CD8-positive, alpha-beta memory T cell (primary cell): ENCODE results near the gene AP5M1. TPM values are rescaled to one million over a fixed set of nuclear protein-coding genes. Genes with fewer than 3 reads are reported as not detected.
"Not testable (repeated sequence)": the region's sequence is repeated elsewhere in the genome, so short reads cannot be mapped to it uniquely, and the experiment has no call there.

ENCODE experiments used
- CTCF ChIA-PET: fragments of 350-600 bp; sonication (Branson Sonifier 250); formaldehyde crosslinking; loops from one replicate; lab custom pipeline; 2021; ENCODE audit warnings: antibody characterized with exemption; lab: Charles Lee
- POLR2A ChIA-PET: fragments of 350-600 bp; sonication (Branson Sonifier 250); formaldehyde crosslinking; loops from one replicate; lab custom pipeline; 2021; ENCODE audit warnings: antibody characterized with exemption; lab: Charles Lee
- DNase-seq, 5 donors: peaks; one replicate each; pipeline versions ENCODE4 v3.0.0 to v3.0.0-alpha.2; 2020 to 2022; ENCODE audit warnings: mixed read lengths in 1 of 5
- H3K27ac ChIP-seq: one replicate; pipeline ENCODE4 v1.7.0; 2013; ENCODE audit warnings: low read depth, mild to moderate bottlenecking, low read length, moderate library complexity
- H3K27me3 ChIP-seq: 2 replicates; pipeline ENCODE4 v1.7.0; 2013; ENCODE audit warnings: low read length, mild to moderate bottlenecking; ENCODE audit not compliant: insufficient read depth, poor library complexity, severe bottlenecking
- H3K36me3 ChIP-seq: 2 replicates; pipeline ENCODE4 v1.7.0; 2013; ENCODE audit warnings: mild to moderate bottlenecking, low read length, moderate library complexity; ENCODE audit not compliant: insufficient read depth
- H3K4me1 ChIP-seq: 2 replicates; pipeline ENCODE4 v1.7.0; 2013; ENCODE audit warnings: mild to moderate bottlenecking, low read length, moderate library complexity; ENCODE audit not compliant: insufficient read depth
- H3K4me3 ChIP-seq: 2 replicates; pipeline ENCODE4 v1.7.0; 2013; ENCODE audit warnings: mild to moderate bottlenecking, low read length
- H3K9me3 ChIP-seq: 2 replicates; pipeline ENCODE4 v1.7.0; 2013; ENCODE audit warnings: mild to moderate bottlenecking, low read length
- H3K27ac Mint-ChIP-seq, 8 donors: one replicate each; pipeline ENCODE4 v1.8.0; 2020 to 2021; ENCODE audit warnings: mixed read lengths in 8 of 8, mild to moderate bottlenecking in 6 of 8, inconsistent platforms in 3 of 8, moderate library complexity in 3 of 8
- H3K27me3 Mint-ChIP-seq, 2 donors: one replicate each; pipeline ENCODE4 v1.8.0; 2020 to 2021; ENCODE audit warnings: mixed read lengths in 2 of 2, mild to moderate bottlenecking in 1 of 2, moderate library complexity in 1 of 2
- H3K36me3 Mint-ChIP-seq, 3 donors: one replicate each; pipeline ENCODE4 v1.8.0; 2020 to 2021; ENCODE audit warnings: mixed read lengths in 3 of 3, inconsistent platforms in 1 of 3, mild to moderate bottlenecking in 1 of 3
- H3K4me1 Mint-ChIP-seq, 3 donors: one replicate each; pipeline ENCODE4 v1.8.0; 2020 to 2021; ENCODE audit warnings: mixed read lengths in 3 of 3, inconsistent platforms in 1 of 3, mild to moderate bottlenecking in 1 of 3
- H3K4me3 Mint-ChIP-seq, 7 donors: one replicate each; pipeline ENCODE4 v1.8.0; 2020 to 2021; ENCODE audit warnings: mixed read lengths in 7 of 7, mild to moderate bottlenecking in 6 of 7, moderate library complexity in 4 of 7, inconsistent platforms in 2 of 7
- H3K9me3 Mint-ChIP-seq, 5 donors: one replicate each; pipeline ENCODE4 v1.8.0; 2020 to 2022; ENCODE audit warnings: mixed read lengths in 5 of 5, mild to moderate bottlenecking in 3 of 5, moderate library complexity in 2 of 5, inconsistent platforms in 1 of 5
- polyA plus RNA-seq: library from polyadenylated mRNA; unstranded; fragments of 300-500 nt; fragmentation: Illumina TruSeq; gene quantifications from one replicate; pipeline ENCODE4 v1.2.3, GENCODE V29; 2021
- total RNA-seq, 2 experiments: library from RNA; stranded (reverse); gene quantifications; one replicate each; pipeline ENCODE4 v1.2.3, GENCODE V29; 2021

Gene AP5M1
- total and polyA plus RNA-seq, 3 experiments from 2014 or later, result 40.9 to 44.2 (median 42.4) TPM

GRCh38 chr14:57319636-57320192 lies 50.9 kb downstream of the AP5M1 start:
- no peak overlapping the region for H3K4me3 ChIP-seq
- H3K36me3 ChIP-seq, result no peaks in the 10 kb centered on the region
- no peaks in the 10 kb centered on the region for H3K4me1 ChIP-seq
- DNase-seq, result no peak
- Mint-ChIP-seq H3K36me3 (no peaks in the 10 kb centered on the region), H3K27ac (no peak overlapping the region), H3K9me3 (no peaks in the 10 kb centered on the region), H3K4me3 (no peak overlapping the region), H3K27me3 (peaks cover 0 to 25% of the 10 kb centered on the region in 2 donors), H3K4me1 (no peaks in the 10 kb centered on the region)
- H3K9me3 ChIP-seq, result no peaks in the 10 kb centered on the region
- no peaks in the 10 kb centered on the region for H3K27me3 ChIP-seq
- H3K27ac ChIP-seq, result no peak overlapping the region
- CTCF ChIA-PET, result interaction anchor here (0.7 to 1.4 kb wide), 3 partner anchors 45 to 829 kb away, joined by 3 read pairs; partner anchors contain the start of genes AP5M1 and EXOC5
- POLR2A ChIA-PET, result no interaction called here

GRCh38 chr14:57323721-57324120 lies 55.0 kb downstream of the AP5M1 start:
- H3K27ac ChIP-seq, result no peak overlapping the region
- no peak for DNase-seq
- CTCF ChIA-PET, result no interaction called here

DNA sequence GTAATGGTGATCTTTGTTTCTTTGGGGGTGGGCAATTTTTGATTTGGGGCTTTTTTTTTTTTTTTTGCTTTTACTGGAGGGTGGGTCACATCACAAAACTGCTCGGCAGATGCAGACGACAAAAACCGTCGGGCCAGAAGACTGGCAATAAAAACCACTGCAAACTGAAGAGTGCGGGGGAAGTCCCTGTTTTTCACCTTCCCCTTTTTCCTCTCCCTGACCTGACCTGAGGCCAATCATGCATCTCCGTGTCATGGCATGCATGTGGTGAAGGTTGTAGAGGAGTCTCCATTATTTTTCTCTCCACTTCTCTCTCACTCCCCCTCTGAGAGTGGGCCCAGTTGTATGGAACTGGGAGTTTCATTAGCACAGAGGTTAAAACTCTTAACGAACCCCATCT lies 57.5 kb downstream of the AP5M1 start:
- Mint-ChIP-seq H3K9me3 (peaks cover 0 to 2% (median under 1%) of the 10 kb centered on the region in 5 donors), H3K27me3 (peaks cover 3 to 14% of the 10 kb centered on the region in 2 donors), H3K4me3 (no peak overlapping the region), H3K4me1 (no peaks in the 10 kb centered on the region), H3K36me3 (no peaks in the 10 kb centered on the region), H3K27ac (no peak overlapping the region)
- H3K27me3 ChIP-seq, result no peaks in the 10 kb centered on the region
- POLR2A ChIA-PET, result no interaction called here
- no peak for DNase-seq
- no peaks in the 10 kb centered on the region for H3K36me3 ChIP-seq
- H3K27ac ChIP-seq, result no peak overlapping the region
- no peaks in the 10 kb centered on the region for H3K9me3 ChIP-seq
- H3K4me1 ChIP-seq, result no peaks in the 10 kb centered on the region
- CTCF ChIA-PET, result no interaction called here
- H3K4me3 ChIP-seq, result no peak overlapping the region

More at GRCh38 chr14:57323721-57324120, 55.0 kb downstream of the AP5M1 start:
- no peaks in the 10 kb centered on the region for H3K27me3 ChIP-seq
- H3K4me1 ChIP-seq, result no peaks in the 10 kb centered on the region
- H3K9me3 Mint-ChIP-seq, result no peaks in the 10 kb centered on the region
- no peak overlapping the region for H3K27ac Mint-ChIP-seq
- H3K27me3 Mint-ChIP-seq, result peaks cover 3 to 14% of the 10 kb centered on the region in 2 donors
- POLR2A ChIA-PET, result no interaction called here
- no peak overlapping the region for H3K4me3 ChIP-seq
- H3K36me3 ChIP-seq, result no peaks in the 10 kb centered on the region
- H3K9me3 ChIP-seq, result no peaks in the 10 kb centered on the region
- no peaks in the 10 kb centered on the region for H3K4me1 Mint-ChIP-seq
- H3K4me3 Mint-ChIP-seq, result no peak overlapping the region
- H3K36me3 Mint-ChIP-seq, result no peaks in the 10 kb centered on the region

GRCh38 chr14:57329833-57330232 lies 61.1 kb downstream of the AP5M1 start:
- Mint-ChIP-seq H3K27ac (no peak overlapping the region), H3K27me3 (peaks cover 0 to 3% of the 10 kb centered on the region in 2 donors), H3K9me3 (peaks cover 6 to 20% (median 7%) of the 10 kb centered on the region in 5 donors), H3K4me1 (no peaks in the 10 kb centered on the region), H3K36me3 (peaks cover 0 to 13% (median 0%) of the 10 kb centered on the region in 3 donors), H3K4me3 (no peak overlapping the region)
- Histone ChIP-seq H3K4me1 (no peaks in the 10 kb centered on the region), H3K36me3 (no peaks in the 10 kb centered on the region), H3K4me3 (no peak overlapping the region), H3K9me3 (no peaks in the 10 kb centered on the region), H3K27me3 (no peaks in the 10 kb centered on the region), H3K27ac (no peak overlapping the region)
- no peak for DNase-seq
- ChIA-PET POLR2A (no interaction called here), CTCF (no interaction called here)

DNA sequence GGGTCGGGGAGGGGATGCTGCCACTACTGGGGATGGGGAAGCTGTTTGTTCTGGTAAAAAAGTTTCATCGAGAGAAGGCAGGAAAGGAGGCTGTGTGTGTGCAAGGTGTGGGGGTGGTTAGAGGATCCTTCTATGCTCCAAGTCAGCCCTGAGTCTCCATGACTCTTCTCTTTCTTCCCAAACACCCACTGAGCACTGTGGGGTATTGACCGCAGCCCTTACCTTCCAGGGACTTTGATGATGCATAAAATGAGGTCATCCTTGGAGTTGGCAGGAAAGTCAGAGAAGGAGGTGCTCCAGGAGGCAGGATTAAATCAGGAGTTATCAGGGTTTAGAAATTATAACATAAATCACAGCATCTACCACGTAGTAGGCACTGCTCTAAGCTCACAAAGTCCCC lies 63.7 kb downstream of the AP5M1 start:
- H3K4me3 ChIP-seq, H3K4me1 ChIP-seq, H3K27me3 ChIP-seq, DNase-seq, H3K9me3 ChIP-seq, POLR2A ChIA-PET, H3K4me3 Mint-ChIP-seq, H3K36me3 ChIP-seq, H3K4me1 Mint-ChIP-seq, CTCF ChIA-PET, H3K27ac ChIP-seq, H3K27me3 Mint-ChIP-seq: not testable (repeated sequence)
- H3K36me3 Mint-ChIP-seq, result peaks cover 0 to 21% (median 0%) of the 10 kb centered on the region in 3 donors
- peaks cover 19 to 42% (median 31%) of the 10 kb centered on the region in 5 donors for H3K9me3 Mint-ChIP-seq
- H3K27ac Mint-ChIP-seq, result peak overlapping the region in 1 of 8 donors; percentile 23

DNA sequence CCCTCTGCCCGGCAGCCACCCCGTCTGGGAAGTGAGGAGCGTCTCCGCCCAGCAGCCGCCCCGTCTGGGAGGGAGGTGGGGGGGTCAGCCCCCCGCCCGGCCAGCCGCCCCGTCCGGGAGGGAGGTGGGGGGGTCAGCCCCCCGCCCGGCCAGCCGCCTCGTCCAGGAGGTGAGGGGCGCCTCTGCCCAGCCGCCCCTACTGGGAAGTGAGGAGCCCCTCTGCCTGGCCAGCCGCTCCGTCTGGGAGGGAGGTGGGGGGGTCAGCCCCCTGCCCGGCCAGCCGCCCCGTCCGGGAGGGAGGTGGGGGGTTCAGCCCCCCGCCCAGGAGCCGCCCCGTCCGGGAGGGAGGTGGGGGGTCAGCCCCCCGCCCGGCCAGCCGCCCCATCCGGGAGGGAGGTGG lies 65.0 kb downstream of the AP5M1 start:
- H3K27me3 Mint-ChIP-seq, H3K27ac ChIP-seq, H3K9me3 ChIP-seq, H3K4me1 Mint-ChIP-seq, H3K4me3 Mint-ChIP-seq, H3K36me3 ChIP-seq, POLR2A ChIA-PET, H3K27me3 ChIP-seq, H3K4me3 ChIP-seq, DNase-seq, H3K4me1 ChIP-seq, H3K27ac Mint-ChIP-seq: not testable (repeated sequence)
- H3K36me3 Mint-ChIP-seq, result peaks cover 0 to 21% (median 0%) of the 10 kb centered on the region in 3 donors
- CTCF ChIA-PET, result interaction anchor here (0.7 kb wide), 1 partner anchor 89 kb away, joined by 3 read pairs; no protein-coding TSS in a partner anchor
- H3K9me3 Mint-ChIP-seq, result peaks cover 19 to 42% (median 31%) of the 10 kb centered on the region in 5 donors

GRCh38 chr14:57343545-57344297 lies 75.0 kb downstream of the AP5M1 start:
- CTCF ChIA-PET, H3K9me3 Mint-ChIP-seq, H3K27ac ChIP-seq, H3K4me1 Mint-ChIP-seq, H3K36me3 Mint-ChIP-seq, DNase-seq, H3K4me1 ChIP-seq, H3K9me3 ChIP-seq, H3K4me3 ChIP-seq, H3K27me3 ChIP-seq, POLR2A ChIA-PET, H3K36me3 ChIP-seq: not testable (repeated sequence)
- peak overlapping the region in 1 of 8 donors; percentile 33 for H3K27ac Mint-ChIP-seq
- peaks cover 13 to 29% of the 10 kb centered on the region in 2 donors for H3K27me3 Mint-ChIP-seq
- peak overlapping the region in 2 of 7 donors; percentile 13 to 38 for H3K4me3 Mint-ChIP-seq

DNA sequence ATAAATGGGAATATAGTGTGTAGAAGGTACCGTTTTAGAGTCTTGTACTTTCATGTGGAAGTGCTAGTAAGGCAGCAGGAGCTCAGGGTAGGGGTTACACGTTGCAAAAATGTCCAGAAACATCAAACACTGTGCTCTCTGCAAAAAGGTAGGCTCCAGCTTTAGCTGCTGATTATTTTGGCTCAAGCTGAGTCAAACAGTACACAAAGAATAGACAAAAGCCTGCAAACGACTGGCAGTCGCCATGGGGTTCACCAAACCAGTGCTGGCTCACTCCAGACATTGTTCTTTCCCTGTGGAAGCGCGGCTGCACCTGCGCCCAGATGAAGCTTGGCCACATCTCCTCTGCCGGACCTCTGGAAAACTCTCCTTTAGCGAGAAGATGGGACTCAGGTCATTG lies 76.3 kb downstream of the AP5M1 start:
- H3K27ac ChIP-seq, result no peak overlapping the region
- Mint-ChIP-seq H3K27ac (no peak overlapping the region), H3K27me3 (peaks cover 13 to 41% of the 10 kb centered on the region in 2 donors), H3K9me3 (peaks cover 0 to 9% (median 0%) of the 10 kb centered on the region in 5 donors), H3K36me3 (no peaks in the 10 kb centered on the region), H3K4me1 (no peaks in the 10 kb centered on the region), H3K4me3 (no peak overlapping the region)
- CTCF ChIA-PET, result no interaction called here
- H3K4me1 ChIP-seq, result no peaks in the 10 kb centered on the region
- no peak overlapping the region for H3K4me3 ChIP-seq
- no peaks in the 10 kb centered on the region for H3K36me3 ChIP-seq
- H3K27me3 ChIP-seq, result no peaks in the 10 kb centered on the region
- no peak for DNase-seq
- no peaks in the 10 kb centered on the region for H3K9me3 ChIP-seq
- POLR2A ChIA-PET, result no interaction called here
